Esophagus muscularis mucosa (tissue), 4 donors: ENCODE measurements around the gene AHRR. TPM values are rescaled to one million over a fixed set of nuclear protein-coding genes. Genes with fewer than 3 reads are reported as not detected.
A peak's percentile ranks its signal among the peaks of the same experiment; 100 is the strongest.

Experiments
- DNase-seq: peaks from one replicate; pipeline ENCODE4 v3.0.0-alpha.2; 2017; ENCODE audit errors: extremely low spot score
- H3K27ac ChIP-seq, 4 donors: fragments of 200-600 bp; sonication (generic); replicated peaks in 1 of 4; 1 replicate in 3 of 4; 2 replicates in 1 of 4; pipeline ENCODE4 v1.5.1; 2016 to 2019; ENCODE audit warnings: mild to moderate bottlenecking in 1 of 4
- H3K27me3 ChIP-seq, 4 donors: fragments of 200-600 bp; sonication (generic); one replicate each; pipeline versions ENCODE4 v1.5.1 to v1.6.0; 2016 to 2019
- H3K36me3 ChIP-seq, 4 donors: fragments of 200-600 bp; sonication (generic); one replicate each; pipeline ENCODE4 v1.5.1; 2016 to 2019
- H3K4me1 ChIP-seq, 4 donors: fragments of 200-600 bp; sonication (generic); one replicate each; pipeline ENCODE4 v1.5.1; 2016 to 2019
- H3K4me3 ChIP-seq, 4 donors: fragments of 200-600 bp; sonication (generic); 1 replicate in 2 of 4; 2 replicates in 2 of 4; pipeline ENCODE4 v1.5.1; 2016 to 2019; ENCODE audit warnings: mild to moderate bottlenecking in 4 of 4, moderate library complexity in 1 of 4
- H3K9me3 ChIP-seq, 4 donors: fragments of 200-600 bp; sonication (generic); 1 replicate in 3 of 4; 2 replicates in 1 of 4; pipeline ENCODE4 v1.5.1; 2016 to 2019
- EP300 ChIP-seq: sonication (generic); formaldehyde crosslinking; IDR thresholded peaks from one replicate; pipeline ENCODE4 v1.6.1; 2017; ENCODE audit warnings: antibody characterized with exemption
- POLR2A ChIP-seq: fragments of 450-650 bp; IDR thresholded peaks from one replicate; pipeline ENCODE4 v1.6.1; 2017; ENCODE audit warnings: antibody characterized with exemption, moderate library complexity, mild to moderate bottlenecking, low read depth
- POLR2AphosphoS5 ChIP-seq, 2 donors: sonication (generic); formaldehyde crosslinking; IDR thresholded peaks; one replicate each; pipeline ENCODE4 v1.6.1; 2017; ENCODE audit warnings: antibody characterized with exemption in 2 of 2
- WGBS: methylation state at CpG from one replicate; pipeline ENCODE4 v1.1.5; 2018; 5-methylcytosine and 5-hydroxymethylcytosine counted together
- intact Hi-C: fragments of 100-400 bp; cut with DNase I; formaldehyde crosslinking; loops from one replicate; pipeline ENCODE4 v1.15.1; 2023
- total RNA-seq, 4 donors: library from RNA; depleted of rRNA; stranded (reverse); fragments of >200 nt; gene quantifications; one replicate each; pipeline versions ENCODE4 v1.1.0 to v1.2.1, GENCODE V29; 2016
- TF ChIP-seq, protein P1 (sequence below), 3 experiments: fragments of 200-600 bp in 2 of 3; fragments of 450-650 bp in 1 of 3; sonication (generic) in 2 of 3; IDR thresholded peaks; one replicate each; pipeline ENCODE4 v1.5.1; 2017 to 2019; ENCODE audit warnings: antibody characterized with exemption in 3 of 3, mild to moderate bottlenecking in 2 of 3, moderate library complexity in 1 of 3

The AHRR gene
- total RNA-seq, 4 donors from 2014 or later: 0.33 to 5.5 (median 0.86) TPM

DNA sequence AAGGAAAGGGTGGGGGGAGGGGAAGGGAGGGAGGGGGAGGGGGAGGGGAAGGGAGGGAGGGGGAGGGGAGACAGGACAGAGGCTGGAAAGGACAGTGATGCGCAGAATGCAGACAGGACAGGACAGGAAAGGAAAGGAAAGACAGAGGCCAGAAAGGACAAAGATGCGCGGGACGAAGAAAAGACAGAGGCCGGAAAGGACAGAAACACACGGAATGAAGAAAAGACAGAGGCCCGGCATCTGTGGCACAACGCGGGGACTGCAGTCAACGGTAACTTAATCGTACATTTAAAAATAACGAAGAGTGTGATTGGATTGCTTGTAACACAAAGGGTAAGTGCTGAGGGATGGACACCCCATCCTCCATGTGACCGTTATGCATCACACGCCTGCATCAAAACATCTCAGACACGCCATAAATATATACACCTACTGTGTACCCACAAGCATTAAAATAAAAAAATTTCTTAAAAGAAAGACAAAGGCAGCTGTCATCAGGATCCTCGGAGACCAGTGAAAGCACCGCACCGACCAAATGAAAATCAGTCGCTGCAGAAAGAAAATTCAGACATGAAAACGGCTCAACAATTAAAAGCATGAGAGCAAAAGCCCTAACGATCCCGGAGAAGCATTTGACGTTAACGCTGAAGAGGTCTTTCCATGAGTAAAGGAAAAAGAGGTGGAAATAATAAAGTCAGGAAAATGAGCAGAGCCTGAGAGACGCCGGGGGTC lies 68.5 kb downstream of the AHRR start:
- 88% methylated on average over 26 of the region's 26 CpGs for WGBS
- intact Hi-C loops: no loop called here
- Histone ChIP-seq H3K27ac (no peak overlapping the region), H3K4me3 (no peak overlapping the region), H3K4me1 (peaks cover 0 to 4% (median 2%) of the 10 kb centered on the region in 4 donors), H3K9me3 (peaks cover 0 to 12% (median 6%) of the 10 kb centered on the region in 4 donors), H3K36me3 (no peaks in the 10 kb centered on the region), H3K27me3 (peaks cover 0 to 27% (median 0%) of the 10 kb centered on the region in 4 donors)
- TF ChIP-seq POLR2AphosphoS5 (IDR thresholded peaks at IDR 0.05): no peak
- no peak for TF ChIP-seq EP300
- TF ChIP-seq POLR2A: no peak
- TF ChIP-seq, protein P1, sequence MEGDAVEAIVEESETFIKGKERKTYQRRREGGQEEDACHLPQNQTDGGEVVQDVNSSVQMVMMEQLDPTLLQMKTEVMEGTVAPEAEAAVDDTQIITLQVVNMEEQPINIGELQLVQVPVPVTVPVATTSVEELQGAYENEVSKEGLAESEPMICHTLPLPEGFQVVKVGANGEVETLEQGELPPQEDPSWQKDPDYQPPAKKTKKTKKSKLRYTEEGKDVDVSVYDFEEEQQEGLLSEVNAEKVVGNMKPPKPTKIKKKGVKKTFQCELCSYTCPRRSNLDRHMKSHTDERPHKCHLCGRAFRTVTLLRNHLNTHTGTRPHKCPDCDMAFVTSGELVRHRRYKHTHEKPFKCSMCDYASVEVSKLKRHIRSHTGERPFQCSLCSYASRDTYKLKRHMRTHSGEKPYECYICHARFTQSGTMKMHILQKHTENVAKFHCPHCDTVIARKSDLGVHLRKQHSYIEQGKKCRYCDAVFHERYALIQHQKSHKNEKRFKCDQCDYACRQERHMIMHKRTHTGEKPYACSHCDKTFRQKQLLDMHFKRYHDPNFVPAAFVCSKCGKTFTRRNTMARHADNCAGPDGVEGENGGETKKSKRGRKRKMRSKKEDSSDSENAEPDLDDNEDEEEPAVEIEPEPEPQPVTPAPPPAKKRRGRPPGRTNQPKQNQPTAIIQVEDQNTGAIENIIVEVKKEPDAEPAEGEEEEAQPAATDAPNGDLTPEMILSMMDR (IDR thresholded peaks at IDR 0.05): no peak
- DNase-seq: peak; percentile 85

DNA sequence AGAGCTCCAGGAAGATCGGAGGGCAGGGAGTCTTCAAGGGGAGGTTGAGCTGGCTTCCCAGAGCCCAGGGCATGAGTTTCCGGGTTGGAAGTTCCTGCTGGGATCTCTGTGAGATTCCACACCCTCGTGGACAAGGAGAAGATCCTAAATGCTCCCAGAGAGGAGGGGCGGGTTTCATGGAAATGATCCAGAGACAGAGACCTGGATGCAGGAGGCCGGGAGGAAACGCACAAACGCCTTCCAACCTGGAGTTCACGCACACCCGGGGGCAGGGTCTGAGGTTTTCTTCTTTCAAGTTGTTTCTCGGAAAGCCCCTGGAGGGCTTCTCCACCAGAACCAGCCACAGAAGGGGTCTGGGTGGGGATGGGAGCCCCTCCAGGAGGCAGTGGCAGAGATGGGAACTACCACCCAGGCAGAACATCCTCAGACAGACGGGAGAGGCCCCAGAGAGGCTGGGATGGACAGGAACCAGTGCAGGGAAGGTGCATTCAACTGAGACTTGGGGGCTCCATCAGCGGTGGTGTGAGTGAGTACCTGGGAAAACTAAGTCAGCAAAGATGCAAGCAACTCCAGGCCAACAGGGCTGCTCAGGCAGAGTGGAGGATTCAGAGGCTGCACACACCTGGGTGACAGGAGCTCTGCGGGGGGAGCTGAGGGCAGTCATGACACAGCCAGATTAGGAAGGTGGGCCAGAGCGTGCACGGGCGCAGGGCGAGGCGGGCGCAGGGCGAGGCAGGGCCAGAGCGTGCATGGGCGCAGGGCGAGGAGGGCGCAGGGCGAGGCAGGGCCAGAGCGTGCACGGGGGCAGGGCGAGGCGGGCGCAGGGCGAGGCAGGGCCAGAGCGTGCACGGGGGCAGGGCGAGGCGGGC lies 69.3 kb downstream of the AHRR start:
- DNase-seq: no peak
- intact Hi-C loops: no loop called here
- Histone ChIP-seq H3K27ac (no peak overlapping the region), H3K9me3 (peaks cover 0 to 4% (median under 1%) of the 10 kb centered on the region in 4 donors), H3K27me3 (peaks cover 0 to 27% (median 0%) of the 10 kb centered on the region in 4 donors), H3K4me1 (peaks cover 0 to 10% (median 2%) of the 10 kb centered on the region in 4 donors), H3K4me3 (no peak overlapping the region), H3K36me3 (no peaks in the 10 kb centered on the region)
- WGBS: 81% methylated on average over 29 of the region's 35 CpGs
- no peak for TF ChIP-seq POLR2A
- TF ChIP-seq EP300: no peak
- TF ChIP-seq, protein P1 (IDR thresholded peaks at IDR 0.05): no peak
- no peak for TF ChIP-seq POLR2AphosphoS5 (IDR thresholded peaks at IDR 0.05)

DNA sequence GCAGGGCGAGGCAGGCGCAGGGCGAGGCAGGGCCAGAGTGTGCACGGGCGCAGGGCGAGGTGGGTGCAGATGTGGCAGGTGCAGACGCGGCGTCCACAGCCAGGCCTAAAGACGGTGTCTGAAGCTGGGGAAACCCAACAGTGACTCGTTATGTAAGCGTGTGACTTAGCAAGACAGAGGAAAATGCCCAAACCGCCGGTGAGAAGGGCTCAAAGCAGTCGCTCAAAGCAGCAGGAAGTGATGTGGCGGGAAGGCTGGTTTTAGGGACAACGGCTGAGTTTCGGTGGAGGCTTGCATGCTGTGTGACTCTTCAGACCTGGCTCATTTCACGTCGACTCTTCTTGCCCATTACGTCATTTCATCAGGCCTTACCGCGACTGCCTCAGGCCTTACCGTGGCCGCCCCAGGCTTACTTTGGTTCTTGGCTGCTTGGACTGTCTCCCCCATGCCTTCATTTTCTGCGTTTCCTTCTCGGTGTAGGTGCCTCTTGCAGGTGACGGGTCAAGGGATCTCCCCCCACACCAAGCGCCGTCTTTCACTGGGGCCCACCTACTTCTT lies 71.0 kb downstream of the AHRR start:
- no peak overlapping the region for H3K4me3 ChIP-seq
- no peaks in the 10 kb centered on the region for H3K9me3 ChIP-seq
- H3K4me1 ChIP-seq: peaks cover 0 to 10% (median 2%) of the 10 kb centered on the region in 4 donors
- no peak for DNase-seq
- H3K27ac ChIP-seq: no peak overlapping the region
- H3K27me3 ChIP-seq: peaks cover 0 to 19% (median 0%) of the 10 kb centered on the region in 4 donors
- 86% methylated on average over 30 of the region's 30 CpGs for WGBS
- H3K36me3 ChIP-seq: no peaks in the 10 kb centered on the region
- intact Hi-C loops: no loop called here
- TF ChIP-seq, protein P1 (IDR thresholded peaks at IDR 0.05): no peak
- TF ChIP-seq EP300 (no peak), POLR2A (no peak), POLR2AphosphoS5 (IDR thresholded peaks at IDR 0.05) (no peak)

DNA sequence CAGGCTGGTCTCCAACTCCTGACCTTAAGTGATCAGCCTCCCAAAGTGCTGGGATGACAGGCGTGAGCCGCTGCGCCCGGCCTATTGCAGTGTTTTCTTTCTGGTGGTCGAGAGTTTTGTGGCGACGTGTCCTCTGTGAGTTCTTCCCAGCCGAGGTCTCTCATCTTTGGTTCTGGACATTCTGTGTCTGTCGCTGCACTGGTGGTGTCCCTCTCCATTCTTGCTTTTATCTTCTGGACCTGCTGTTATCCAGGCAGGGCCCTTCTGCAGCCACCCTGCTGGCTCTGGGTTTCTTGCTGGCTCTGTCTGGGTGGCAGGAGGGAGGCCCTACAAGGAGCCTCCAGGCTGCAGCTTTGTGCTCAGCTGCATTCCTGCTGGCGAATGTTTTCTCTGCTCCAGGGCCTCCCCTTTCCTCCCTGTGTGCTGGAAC lies 72.3 kb downstream of the AHRR start:
- no peak overlapping the region for H3K4me3 ChIP-seq
- H3K9me3 ChIP-seq: no peaks in the 10 kb centered on the region
- no peaks in the 10 kb centered on the region for H3K36me3 ChIP-seq
- H3K4me1 ChIP-seq: peaks cover 0 to 10% (median 2%) of the 10 kb centered on the region in 4 donors
- TF ChIP-seq POLR2AphosphoS5 (IDR thresholded peaks at IDR 0.05) (no peak), POLR2A (no peak), EP300 (no peak)
- TF ChIP-seq, protein P1 (IDR thresholded peaks at IDR 0.05): no peak
- no peak for DNase-seq
- peaks cover 0 to 11% (median 0%) of the 10 kb centered on the region in 4 donors for H3K27me3 ChIP-seq
- no peak overlapping the region for H3K27ac ChIP-seq
- intact Hi-C loops: no loop called here
- WGBS: 87% methylated on average over 6 of the region's 10 CpGs
